ENCODE results near the gene DVL2. TPM values are rescaled to one million over a fixed set of nuclear protein-coding genes. Genes with fewer than 3 reads are reported as not detected.

The DVL2 gene
- total RNA-seq, 1 donor = 106 TPM

DNA sequence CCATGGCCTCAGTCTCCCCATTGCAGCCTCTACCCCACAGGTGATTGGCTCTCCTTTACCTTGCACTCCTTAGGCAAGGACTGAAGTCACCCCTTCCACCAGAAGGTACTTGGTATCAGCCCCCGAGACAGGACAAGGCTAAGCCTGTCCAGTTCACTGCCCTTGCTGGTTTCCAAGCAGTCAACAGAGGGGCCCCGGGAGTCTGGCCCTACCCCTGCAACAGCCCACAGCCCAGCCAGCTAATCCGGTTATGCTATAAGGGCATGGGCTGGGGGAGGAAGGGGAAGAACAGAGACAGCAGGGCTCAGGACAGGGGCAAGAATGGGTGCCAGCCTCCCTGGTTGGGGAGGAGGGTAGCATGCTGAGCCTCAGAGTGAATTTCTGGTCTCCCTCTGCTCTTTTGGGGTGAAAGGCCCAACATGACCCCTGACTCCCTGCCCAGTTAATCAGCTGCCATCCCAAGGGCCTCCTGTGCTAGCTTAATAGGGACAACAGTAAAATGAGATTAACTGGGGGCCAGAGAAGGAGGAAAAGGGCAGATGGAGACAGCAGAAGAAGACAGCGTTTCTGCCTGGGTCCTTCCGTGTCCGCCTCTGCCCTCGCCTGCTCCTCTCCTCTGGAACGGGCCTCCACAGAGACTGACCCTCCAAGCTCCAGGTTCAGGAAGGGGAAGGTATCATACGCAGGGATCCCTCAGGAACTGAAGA, 25.4 kb downstream of the DVL2 start:
- H4K20me1 ChIP-seq (ENCODE audit: insufficient read depth, low read length) = peaks cover 59% of the 10 kb centered on the region

DNA sequence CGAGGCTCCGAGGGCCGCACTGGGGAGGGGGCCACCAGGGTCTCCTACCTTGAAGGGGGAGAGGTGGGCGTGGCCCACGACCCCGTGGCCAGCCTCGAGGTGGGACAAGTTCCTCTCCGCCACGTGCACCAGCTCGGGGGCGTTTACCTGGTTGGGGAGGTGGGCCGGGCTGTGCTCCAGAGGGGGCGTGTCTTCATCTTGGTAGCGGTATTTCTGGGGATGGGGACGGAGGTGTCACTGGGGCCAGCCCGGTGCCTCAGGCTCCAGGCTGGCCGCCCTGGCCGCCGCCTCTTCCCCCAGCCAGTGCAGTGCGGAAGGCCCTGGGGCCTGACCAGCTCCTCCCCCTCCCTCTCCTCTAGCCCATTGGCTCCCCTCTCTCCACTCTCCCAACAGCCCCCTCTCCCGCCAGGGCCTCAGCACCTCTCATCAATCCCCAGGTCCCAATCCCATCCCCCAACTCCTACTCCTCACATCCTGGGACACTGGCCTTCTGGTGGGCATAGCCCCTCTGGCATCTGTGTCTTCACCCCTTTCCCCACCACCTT, 26.2 kb downstream of the DVL2 start:
- Histone ChIP-seq H3K27ac (ENCODE audit: low read depth, low read length) (no peak overlapping the region), H4K20me1 (ENCODE audit: insufficient read depth, low read length) (peaks cover 51% of the 10 kb centered on the region), H3K4me3 (ENCODE audit: insufficient read depth, low read length) (no peak overlapping the region), H3K79me2 (ENCODE audit: insufficient read depth, low read length) (peaks cover 61% of the 10 kb centered on the region), H3K4me2 (ENCODE audit: insufficient read depth, low read length) (no peak overlapping the region), H3K36me3 (ENCODE audit: insufficient read depth, low read length) (peaks cover 6% of the 10 kb centered on the region), H3K27me3 (ENCODE audit: insufficient read depth, low read length) (no peaks in the 10 kb centered on the region), H3K4me1 (ENCODE audit: insufficient read depth, low read length) (peaks cover 8% of the 10 kb centered on the region), H3K9me3 (ENCODE audit: low read depth, low read length) (no peaks in the 10 kb centered on the region), H2AFZ (ENCODE audit: low read length) (no peak overlapping the region)
- no peak for DNase-seq (ENCODE audit: insufficient read length, low spot score, missing footprints)
- TF ChIP-seq, protein P1, sequence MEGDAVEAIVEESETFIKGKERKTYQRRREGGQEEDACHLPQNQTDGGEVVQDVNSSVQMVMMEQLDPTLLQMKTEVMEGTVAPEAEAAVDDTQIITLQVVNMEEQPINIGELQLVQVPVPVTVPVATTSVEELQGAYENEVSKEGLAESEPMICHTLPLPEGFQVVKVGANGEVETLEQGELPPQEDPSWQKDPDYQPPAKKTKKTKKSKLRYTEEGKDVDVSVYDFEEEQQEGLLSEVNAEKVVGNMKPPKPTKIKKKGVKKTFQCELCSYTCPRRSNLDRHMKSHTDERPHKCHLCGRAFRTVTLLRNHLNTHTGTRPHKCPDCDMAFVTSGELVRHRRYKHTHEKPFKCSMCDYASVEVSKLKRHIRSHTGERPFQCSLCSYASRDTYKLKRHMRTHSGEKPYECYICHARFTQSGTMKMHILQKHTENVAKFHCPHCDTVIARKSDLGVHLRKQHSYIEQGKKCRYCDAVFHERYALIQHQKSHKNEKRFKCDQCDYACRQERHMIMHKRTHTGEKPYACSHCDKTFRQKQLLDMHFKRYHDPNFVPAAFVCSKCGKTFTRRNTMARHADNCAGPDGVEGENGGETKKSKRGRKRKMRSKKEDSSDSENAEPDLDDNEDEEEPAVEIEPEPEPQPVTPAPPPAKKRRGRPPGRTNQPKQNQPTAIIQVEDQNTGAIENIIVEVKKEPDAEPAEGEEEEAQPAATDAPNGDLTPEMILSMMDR (IDR thresholded peaks at IDR 0.05; ENCODE audit: extremely low read depth, low read depth, low read length) = no peak

More for the DNA sequence above, 25.4 kb downstream of the DVL2 start:
- Histone ChIP-seq H3K27me3 (ENCODE audit: insufficient read depth, low read length) (no peaks in the 10 kb centered on the region), H3K4me2 (ENCODE audit: insufficient read depth, low read length) (no peak overlapping the region), H3K4me1 (ENCODE audit: insufficient read depth, low read length) (peaks cover 10% of the 10 kb centered on the region), H3K36me3 (ENCODE audit: insufficient read depth, low read length) (no peaks in the 10 kb centered on the region), H3K79me2 (ENCODE audit: insufficient read depth, low read length) (peaks cover 69% of the 10 kb centered on the region), H3K4me3 (ENCODE audit: insufficient read depth, low read length) (no peak overlapping the region), H3K9me3 (ENCODE audit: low read depth, low read length) (no peaks in the 10 kb centered on the region), H3K27ac (ENCODE audit: low read depth, low read length) (no peak overlapping the region), H2AFZ (ENCODE audit: low read length) (no peak overlapping the region)
- no peak for DNase-seq (ENCODE audit: insufficient read length, low spot score, missing footprints)
- TF ChIP-seq, protein P1 (IDR thresholded peaks at IDR 0.05; ENCODE audit: extremely low read depth, low read depth, low read length) = no peak

GRCh38 chr17:7207120-7208001, 27.0 kb downstream of the DVL2 start:
- DNase-seq (ENCODE audit: insufficient read length, low spot score, missing footprints) = peak; percentile 92
- H3K4me1 ChIP-seq (ENCODE audit: insufficient read depth, low read length) = peaks cover 8% of the 10 kb centered on the region
- no peak overlapping the region for H3K4me2 ChIP-seq (ENCODE audit: insufficient read depth, low read length)
- H3K79me2 ChIP-seq (ENCODE audit: insufficient read depth, low read length) = peaks cover 56% of the 10 kb centered on the region
- TF ChIP-seq, protein P1 (IDR thresholded peaks at IDR 0.05; ENCODE audit: extremely low read depth, low read depth, low read length) = no peak
- H3K9me3 ChIP-seq (ENCODE audit: low read depth, low read length) = no peaks in the 10 kb centered on the region
- H3K4me3 ChIP-seq (ENCODE audit: insufficient read depth, low read length) = no peak overlapping the region
- H4K20me1 ChIP-seq (ENCODE audit: insufficient read depth, low read length) = peaks cover 49% of the 10 kb centered on the region
- no peak overlapping the region for H2AFZ ChIP-seq (ENCODE audit: low read length)
- H3K36me3 ChIP-seq (ENCODE audit: insufficient read depth, low read length) = peaks cover 13% of the 10 kb centered on the region
- H3K27me3 ChIP-seq (ENCODE audit: insufficient read depth, low read length) = no peaks in the 10 kb centered on the region
- H3K27ac ChIP-seq (ENCODE audit: low read depth, low read length) = no peak overlapping the region
